ENCODE data around the gene CYP19A1.
"Not testable (repeated sequence)": the region's sequence is repeated elsewhere in the genome, so short reads cannot be mapped to it uniquely, and the experiment has no call there.

The CYP19A1 gene

GRCh38 chr15:51286816-51287215 is 51.6 kb downstream of the CYP19A1 start:
- Mint-ChIP-seq H3K27ac (no peak overlapping the region), H3K4me1 (peaks cover 33% of the 10 kb centered on the region), H3K27me3 (ENCODE audit: low read depth) (peaks cover 4% of the 10 kb centered on the region), H3K9me3 (peaks cover 5% of the 10 kb centered on the region), H3K36me3 (ENCODE audit: low read depth) (no peaks in the 10 kb centered on the region), H3K4me3 (no peak overlapping the region)
- TF ChIP-seq CTCF (IDR thresholded peaks at IDR 0.05; ENCODE audit: unreplicated experiment in 3 of 3) = no peak

- no peaks in the 10 kb centered on the region for H3K36me3 Mint-ChIP-seq (ENCODE audit: low read depth)
- TF ChIP-seq CTCF (IDR thresholded peaks at IDR 0.05; ENCODE audit: unreplicated experiment in 3 of 3) = no peak
- peaks cover 5% of the 10 kb centered on the region for H3K9me3 Mint-ChIP-seq
- no peak overlapping the region for H3K4me3 Mint-ChIP-seq
- peaks cover 4% of the 10 kb centered on the region for H3K27me3 Mint-ChIP-seq (ENCODE audit: low read depth)
- H3K4me1 Mint-ChIP-seq = peaks cover 40% of the 10 kb centered on the region
- H3K27ac Mint-ChIP-seq = peak overlapping the region in 2 of 3 experiments; percentile 17 to 23
Measured at GRCh38 chr15:51285399-51285798, 53.0 kb downstream of the CYP19A1 start.

DNA sequence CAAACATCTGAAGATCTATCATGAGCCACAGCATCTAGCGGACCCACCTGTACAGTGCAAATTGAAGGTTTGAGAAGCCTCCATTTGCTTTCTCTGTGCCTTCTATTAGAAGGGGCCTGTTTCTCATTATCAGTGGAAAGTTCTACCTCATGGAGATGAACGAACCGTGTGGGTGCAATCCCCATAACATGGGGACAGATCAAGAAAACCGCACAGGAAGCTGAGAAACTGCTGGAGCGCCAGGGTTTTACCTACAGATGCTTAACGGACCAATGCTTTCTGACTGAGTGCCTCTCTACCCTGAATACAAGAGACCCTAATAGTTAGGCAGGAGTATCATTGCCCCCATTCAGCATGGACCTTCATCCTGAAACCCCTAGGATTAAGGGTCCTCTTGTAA is 53.5 kb downstream of the CYP19A1 start:
- Mint-ChIP-seq H3K27ac (no peak overlapping the region), H3K36me3 (ENCODE audit: low read depth) (no peaks in the 10 kb centered on the region)

DNA sequence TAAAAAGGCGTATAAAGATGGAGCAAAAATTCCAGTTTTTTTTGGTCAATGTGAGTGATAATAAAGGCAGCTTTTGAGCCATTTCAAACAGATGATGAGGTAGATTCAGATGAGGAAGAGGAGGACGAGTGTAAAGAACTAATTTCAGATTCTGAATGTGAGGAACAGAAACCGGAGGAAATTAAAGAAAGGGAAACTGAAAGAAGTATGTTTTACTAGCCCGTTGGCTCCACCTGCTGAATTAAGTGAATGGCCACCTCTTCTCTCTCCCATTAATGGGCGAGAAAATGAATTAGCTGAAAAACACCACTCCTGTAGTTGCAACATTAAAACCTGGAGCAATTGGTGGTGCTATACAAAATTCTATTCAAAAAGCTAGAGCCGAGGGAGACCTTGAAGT is 55.4 kb downstream of the CYP19A1 start:
- Mint-ChIP-seq H3K27me3 (ENCODE audit: low read depth) (peaks cover 4% of the 10 kb centered on the region), H3K9me3 (peaks cover 5% of the 10 kb centered on the region), H3K4me3 (no peak overlapping the region), H3K27ac (peak overlapping the region in 1 of 3 experiments; percentile 27), H3K4me1 (peaks cover 32% of the 10 kb centered on the region), H3K36me3 (ENCODE audit: low read depth) (no peaks in the 10 kb centered on the region)
- TF ChIP-seq CTCF (IDR thresholded peaks at IDR 0.05; ENCODE audit: unreplicated experiment in 3 of 3) = no peak

More for the DNA sequence above, 53.5 kb downstream of the CYP19A1 start:
- no peak overlapping the region for H3K4me3 Mint-ChIP-seq
- peaks cover 40% of the 10 kb centered on the region for H3K4me1 Mint-ChIP-seq
- no peak for TF ChIP-seq CTCF (IDR thresholded peaks at IDR 0.05; ENCODE audit: unreplicated experiment in 3 of 3)
- H3K27me3 Mint-ChIP-seq (ENCODE audit: low read depth) = peaks cover 4% of the 10 kb centered on the region
- peaks cover 5% of the 10 kb centered on the region for H3K9me3 Mint-ChIP-seq

- not testable (repeated sequence) for H3K36me3 Mint-ChIP-seq (ENCODE audit: low read depth); H3K27me3 Mint-ChIP-seq (ENCODE audit: low read depth); H3K9me3 Mint-ChIP-seq; H3K4me3 Mint-ChIP-seq
- Mint-ChIP-seq H3K27ac (peak overlapping the region in 2 of 3 experiments; percentile 57 to 85), H3K4me1 (peaks cover 32% of the 10 kb centered on the region)
Measured at GRCh38 chr15:51282241-51282640, 56.2 kb downstream of the CYP19A1 start.

DNA sequence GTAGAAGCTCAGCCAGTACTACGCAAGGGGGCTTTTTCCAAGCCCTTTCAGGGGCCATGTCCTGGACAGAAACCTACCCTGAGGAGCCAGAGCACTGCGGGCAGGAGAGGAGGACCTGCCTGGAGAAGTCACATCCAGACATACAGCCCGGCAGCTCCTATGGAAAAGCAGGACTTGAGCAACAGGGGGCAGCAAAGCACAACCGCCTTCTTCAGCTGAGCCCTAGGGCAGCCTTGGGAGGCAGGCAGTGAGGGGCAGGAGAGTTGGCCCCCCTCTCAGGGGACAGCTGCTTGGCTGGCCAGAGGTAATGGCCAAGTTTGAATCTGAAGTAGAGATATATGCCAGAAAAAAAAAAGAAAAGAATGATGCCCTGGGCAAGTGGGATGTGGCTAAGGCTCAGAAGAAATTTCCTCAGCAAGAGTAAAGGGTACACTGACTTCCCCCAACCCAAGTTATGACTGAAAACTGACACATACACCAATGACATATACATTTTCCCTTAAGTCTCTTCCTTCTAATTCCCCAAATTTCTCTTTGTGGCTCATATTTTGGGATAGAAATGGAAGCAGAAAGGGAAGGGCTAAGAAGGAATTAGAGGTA is 56.9 kb downstream of the CYP19A1 start:
- TF ChIP-seq CTCF (IDR thresholded peaks at IDR 0.05; ENCODE audit: unreplicated experiment in 3 of 3) = peak; percentile 37 to 57 (median 41)
- Mint-ChIP-seq H3K27ac (peak overlapping the region in 1 of 3 experiments; percentile 66), H3K27me3 (ENCODE audit: low read depth) (peaks cover 8% of the 10 kb centered on the region), H3K36me3 (ENCODE audit: low read depth) (no peaks in the 10 kb centered on the region), H3K9me3 (peaks cover 5% of the 10 kb centered on the region), H3K4me1 (peaks cover 32% of the 10 kb centered on the region), H3K4me3 (peak overlapping the region in 1 of 3 experiments; percentile 24)
